Erythroblast (primary cell): ENCODE results near the gene SERTAD4.

Source experiments
- GATA1 ChIP-seq: IDR thresholded peaks from 2 replicates; pipeline ENCODE4 v1.6.1; 2011; ENCODE audit warnings: low read depth, mild to moderate bottlenecking, control low read depth, low read length, moderate library complexity
- POLR2A ChIP-seq: IDR thresholded peaks from 2 replicates; pipeline ENCODE4 v1.6.1; 2011; ENCODE audit warnings: mild to moderate bottlenecking, low read length

- no peak for TF ChIP-seq POLR2A
- TF ChIP-seq GATA1: no peak
These were observed 27.5 kb downstream of the SERTAD4 start for GRCh38 chr1:210260096-210260495.
